Osteocyte (in vitro differentiated cells): ENCODE results near the gene TTC39C. TPM values are rescaled to one million over a fixed set of nuclear protein-coding genes. Genes with fewer than 3 reads are reported as not detected.

Source experiments
- DNase-seq: peaks from one replicate; pipeline ENCODE4 v3.0.0; 2021; ENCODE audit warnings: mixed read lengths; ENCODE audit not compliant: unreplicated experiment; ENCODE audit errors: extremely low spot score
- H3K27ac Mint-ChIP-seq: one replicate; pipeline ENCODE4 v1.8.0; 2021; ENCODE audit warnings: mild to moderate bottlenecking, mixed read lengths; ENCODE audit not compliant: unreplicated experiment
- H3K27me3 Mint-ChIP-seq: one replicate; pipeline ENCODE4 v1.8.0; 2021; ENCODE audit warnings: mixed read lengths; ENCODE audit not compliant: unreplicated experiment
- H3K36me3 Mint-ChIP-seq: one replicate; pipeline ENCODE4 v1.8.0; 2021; ENCODE audit warnings: mixed read lengths; ENCODE audit not compliant: unreplicated experiment
- H3K4me1 Mint-ChIP-seq: one replicate; pipeline ENCODE4 v1.8.0; 2021; ENCODE audit warnings: mixed read lengths; ENCODE audit not compliant: unreplicated experiment
- H3K4me3 Mint-ChIP-seq: one replicate; pipeline ENCODE4 v1.8.0; 2021; ENCODE audit warnings: mild to moderate bottlenecking, moderate library complexity, mixed read lengths; ENCODE audit not compliant: unreplicated experiment
- H3K9me3 Mint-ChIP-seq: one replicate; pipeline ENCODE4 v1.8.0; 2021; ENCODE audit warnings: mixed read lengths; ENCODE audit not compliant: unreplicated experiment
- CTCF ChIP-seq: fragments of 200-600 bp; sonication (generic); IDR thresholded peaks from 2 replicates; pipeline ENCODE4 v1.5.0; 2021; ENCODE audit warnings: antibody characterized with exemption, mild to moderate bottlenecking, moderate library complexity
- total RNA-seq: library from RNA; stranded (reverse); gene quantifications from 2 replicates; pipeline ENCODE4 v1.2.1, GENCODE V29; 2021

TTC39C gene
- total RNA-seq, 1 donor from 2014 or later: 10.9 TPM

GRCh38 chr18:24019641-24020331 is 5.2 kb downstream of the TTC39C start:
- Mint-ChIP-seq H3K4me3 (no peak overlapping the region), H3K27ac (no peak overlapping the region), H3K36me3 (no peaks in the 10 kb centered on the region), H3K9me3 (no peaks in the 10 kb centered on the region), H3K27me3 (no peaks in the 10 kb centered on the region), H3K4me1 (peaks cover 20% of the 10 kb centered on the region)
- DNase-seq: no peak
- TF ChIP-seq CTCF: no peak

GRCh38 chr18:24021505-24021904 is 7.0 kb downstream of the TTC39C start:
- Mint-ChIP-seq H3K9me3 (no peaks in the 10 kb centered on the region), H3K4me1 (peaks cover 7% of the 10 kb centered on the region), H3K4me3 (no peak overlapping the region), H3K36me3 (no peaks in the 10 kb centered on the region), H3K27ac (no peak overlapping the region), H3K27me3 (no peaks in the 10 kb centered on the region)
- no peak for DNase-seq
- TF ChIP-seq CTCF: no peak

GRCh38 chr18:24022161-24022560 is 7.6 kb downstream of the TTC39C start:
- Mint-ChIP-seq H3K9me3 (no peaks in the 10 kb centered on the region), H3K4me1 (peaks cover 4% of the 10 kb centered on the region), H3K27ac (no peak overlapping the region), H3K27me3 (no peaks in the 10 kb centered on the region), H3K36me3 (no peaks in the 10 kb centered on the region), H3K4me3 (no peak overlapping the region)
- TF ChIP-seq CTCF: no peak
- no peak for DNase-seq

GRCh38 chr18:24023185-24023814 is 8.7 kb downstream of the TTC39C start:
- Mint-ChIP-seq H3K36me3 (no peaks in the 10 kb centered on the region), H3K27me3 (no peaks in the 10 kb centered on the region), H3K27ac (no peak overlapping the region), H3K4me3 (no peak overlapping the region), H3K9me3 (no peaks in the 10 kb centered on the region), H3K4me1 (peaks cover 4% of the 10 kb centered on the region)
- no peak for TF ChIP-seq CTCF
- no peak for DNase-seq

- no peaks in the 10 kb centered on the region for H3K36me3 Mint-ChIP-seq
- no peak overlapping the region for H3K4me3 Mint-ChIP-seq
- no peaks in the 10 kb centered on the region for H3K27me3 Mint-ChIP-seq
- H3K9me3 Mint-ChIP-seq: no peaks in the 10 kb centered on the region
- peaks cover 4% of the 10 kb centered on the region for H3K4me1 Mint-ChIP-seq
- no peak for TF ChIP-seq CTCF
- H3K27ac Mint-ChIP-seq: no peak overlapping the region
- no peak for DNase-seq
Observed at GRCh38 chr18:24024425-24024824, 9.9 kb downstream of the TTC39C start.
